Measurements from ENCODE around the gene HCFC1.

Gene HCFC1

GRCh38 chrX:153974726-153975286 lies 3.2 kb upstream of the HCFC1 start:
- DNase-seq (ENCODE audit: low read depth in 2 of 3, low spot score in 2 of 3), result no peak

- DNase-seq (ENCODE audit: low read depth in 2 of 3, low spot score in 2 of 3), result no peak
Measured at GRCh38 chrX:153974003-153974725, 2.5 kb upstream of the HCFC1 start.

GRCh38 chrX:153973127-153974002 lies 1.7 kb upstream of the HCFC1 start:
- no peak for DNase-seq (ENCODE audit: low read depth in 2 of 3, low spot score in 2 of 3)

- DNase-seq (ENCODE audit: low read depth in 2 of 3, low spot score in 2 of 3), result peak; percentile 74 to 90 (median 75)
Measured at GRCh38 chrX:153972368-153973126, 929 bp upstream of the HCFC1 start, which contains the start of gene TMEM187. TMEM187 (plus strand) TSS chrX:153972754; CDS start chrX:153982063, 9,309 bp downstream.

GRCh38 chrX:153971124-153971449 lies 531 bp downstream of the HCFC1 start:
- DNase-seq (ENCODE audit: low read depth in 2 of 3, low spot score in 2 of 3), result peak; percentile 55 to 83 (median 76)

DNA sequence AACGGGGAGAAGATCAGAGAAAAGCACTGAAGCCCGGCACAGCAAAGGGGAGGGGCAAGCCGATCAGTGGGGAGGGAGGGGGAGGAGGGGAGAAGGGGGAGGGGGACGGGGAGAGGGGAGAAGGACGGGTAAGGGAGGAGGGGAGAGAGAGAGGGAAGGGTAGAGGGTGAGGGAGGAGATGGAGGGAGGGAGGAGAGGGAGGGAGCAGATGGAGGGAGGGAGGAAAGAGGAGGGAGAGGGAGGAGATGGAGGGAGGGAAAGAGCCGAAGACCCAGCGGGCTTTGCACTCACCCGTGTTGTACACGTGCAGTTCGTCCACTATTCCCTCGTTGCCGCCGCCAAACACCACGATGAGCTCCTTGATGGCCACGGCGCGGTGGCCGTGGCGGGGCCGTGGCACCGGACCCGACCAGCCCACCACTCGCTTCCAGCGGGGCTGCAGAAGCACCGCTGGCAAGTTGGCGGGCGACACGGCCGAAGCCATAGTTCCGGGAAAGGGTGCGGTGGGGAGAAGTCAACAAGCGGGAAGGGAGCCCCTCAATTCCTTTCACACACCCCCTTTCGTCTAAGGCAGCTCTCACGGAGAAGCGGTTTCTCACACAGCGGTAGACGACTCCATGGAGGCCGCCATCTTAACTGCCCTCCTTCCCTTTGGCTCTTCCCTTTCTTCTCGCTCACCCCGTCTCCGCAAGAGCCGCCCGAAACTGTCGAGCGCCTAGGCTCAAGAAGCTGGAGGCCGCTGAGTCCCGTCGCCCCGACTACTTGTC lies 1.1 kb downstream of the HCFC1 start:
- no peak for DNase-seq (ENCODE audit: low read depth in 2 of 3, low spot score in 2 of 3)

GRCh38 chrX:153969904-153970356 lies 1.7 kb downstream of the HCFC1 start:
- DNase-seq (ENCODE audit: low read depth in 2 of 3, low spot score in 2 of 3), result no peak

GRCh38 chrX:153969125-153969903 lies 2.3 kb downstream of the HCFC1 start:
- no peak for DNase-seq (ENCODE audit: low read depth in 2 of 3, low spot score in 2 of 3)

GRCh38 chrX:153968754-153969124 lies 2.9 kb downstream of the HCFC1 start:
- DNase-seq (ENCODE audit: low read depth in 2 of 3, low spot score in 2 of 3), result no peak

GRCh38 chrX:153968255-153968654 lies 3.4 kb downstream of the HCFC1 start:
- no peak for DNase-seq (ENCODE audit: low read depth in 2 of 3, low spot score in 2 of 3)

DNA sequence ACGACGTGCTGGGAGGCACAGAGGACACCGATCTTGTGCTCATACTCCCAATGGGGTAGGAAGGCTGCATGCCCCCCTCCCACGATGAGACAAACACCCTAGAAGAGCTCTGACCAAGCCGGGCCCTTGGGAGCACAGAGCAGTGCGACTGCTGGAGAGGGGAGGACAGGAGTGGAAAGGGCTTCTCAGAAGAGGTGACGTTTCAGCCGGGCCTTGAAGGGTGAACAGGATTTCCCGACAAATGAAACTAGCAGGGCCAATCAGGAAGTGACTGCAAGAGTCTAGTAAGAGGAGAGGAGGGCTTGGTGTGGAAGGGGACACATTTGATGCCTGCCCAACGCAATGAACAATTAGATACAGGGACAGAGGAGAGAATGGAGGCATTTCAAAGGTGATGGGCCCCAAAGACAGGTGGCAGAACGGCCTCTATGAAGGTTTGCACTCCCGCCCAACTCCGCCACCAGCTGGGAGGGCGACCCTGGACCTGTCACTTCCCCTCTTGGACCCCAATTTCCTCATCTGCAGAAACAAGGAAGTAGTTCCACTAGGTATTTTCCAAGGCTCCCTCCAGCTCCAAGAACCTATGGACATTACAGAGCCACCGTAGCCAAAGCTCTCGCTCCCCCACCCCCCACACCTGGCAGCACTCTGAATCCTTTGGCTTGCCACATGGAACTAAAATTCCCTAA lies 3.9 kb downstream of the HCFC1 start:
- DNase-seq (ENCODE audit: low read depth in 2 of 3, low spot score in 2 of 3), result no peak

GRCh38 chrX:153966841-153967535 lies 4.6 kb downstream of the HCFC1 start:
- DNase-seq (ENCODE audit: low read depth in 2 of 3, low spot score in 2 of 3), result no peak

DNA sequence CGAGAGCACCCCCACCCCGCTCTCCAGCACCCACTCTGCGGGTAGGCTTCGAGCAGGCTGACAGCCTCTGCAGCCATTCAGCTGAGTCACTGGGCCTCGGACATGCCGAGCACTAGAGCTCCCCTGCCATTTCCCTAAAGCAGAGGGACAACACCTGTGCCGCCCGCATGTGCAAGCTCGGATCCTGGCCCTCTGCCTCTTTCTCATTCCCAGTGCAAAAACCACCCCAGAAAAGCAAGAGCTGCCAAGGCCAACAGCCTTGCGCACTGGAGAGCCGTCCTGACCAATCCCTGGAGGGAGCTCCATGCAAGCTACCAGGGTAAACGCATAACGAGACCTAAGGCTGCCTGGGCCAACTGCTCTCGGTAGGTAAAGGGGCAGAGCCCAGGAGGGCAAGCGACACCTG lies 5.3 kb downstream of the HCFC1 start:
- no peak for DNase-seq (ENCODE audit: low read depth in 2 of 3, low spot score in 2 of 3)

GRCh38 chrX:153965406-153965805 lies 6.2 kb downstream of the HCFC1 start:
- no peak for DNase-seq (ENCODE audit: low read depth in 2 of 3, low spot score in 2 of 3)

GRCh38 chrX:153964105-153964504 lies 7.5 kb downstream of the HCFC1 start:
- DNase-seq (ENCODE audit: low read depth in 2 of 3, low spot score in 2 of 3), result no peak

DNA sequence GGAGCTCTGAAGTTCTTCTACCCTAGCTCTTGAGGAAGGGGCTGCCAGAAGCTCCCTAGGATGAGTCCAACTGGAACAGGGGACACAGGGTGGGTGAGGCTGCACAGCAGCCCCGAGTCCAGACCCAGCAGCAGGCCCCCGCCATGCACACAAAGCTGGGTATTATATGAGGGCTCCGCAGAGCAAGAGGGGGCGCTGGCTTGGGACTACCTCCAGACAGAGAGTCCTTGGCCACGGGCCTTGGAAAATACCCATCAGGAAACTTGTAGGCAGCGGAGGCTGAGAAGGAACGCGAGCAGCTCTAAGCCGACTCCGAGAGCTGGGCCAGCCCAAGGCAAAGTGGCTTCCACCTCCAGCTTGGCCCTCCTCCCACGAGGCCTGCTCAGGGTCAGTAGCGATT lies 8.1 kb downstream of the HCFC1 start:
- DNase-seq (ENCODE audit: low read depth in 2 of 3, low spot score in 2 of 3), result no peak

- no peak for DNase-seq (ENCODE audit: low read depth in 2 of 3, low spot score in 2 of 3)
Measured at GRCh38 chrX:153961292-153961691, 10.3 kb downstream of the HCFC1 start.

DNA sequence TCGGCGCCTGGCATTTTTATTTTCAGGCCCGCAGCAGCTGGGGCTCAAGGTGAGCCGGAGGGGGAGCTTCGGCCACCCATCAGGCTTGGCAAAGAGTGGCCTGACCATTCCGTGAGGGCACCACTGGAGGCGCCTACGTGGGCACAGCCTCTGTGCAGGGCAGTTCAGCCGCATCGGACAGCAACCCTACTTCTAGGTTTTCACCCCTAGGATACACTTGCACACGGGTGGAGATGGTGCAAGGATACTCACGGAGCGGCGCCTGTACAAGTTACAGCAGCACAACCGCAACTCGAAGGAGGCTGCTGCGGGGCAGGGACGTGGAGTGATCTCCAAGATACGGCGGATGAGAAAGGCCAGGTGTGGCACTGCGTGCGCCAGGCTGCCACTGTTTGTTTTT lies 10.8 kb downstream of the HCFC1 start:
- no peak for DNase-seq (ENCODE audit: low read depth in 2 of 3, low spot score in 2 of 3)

DNA sequence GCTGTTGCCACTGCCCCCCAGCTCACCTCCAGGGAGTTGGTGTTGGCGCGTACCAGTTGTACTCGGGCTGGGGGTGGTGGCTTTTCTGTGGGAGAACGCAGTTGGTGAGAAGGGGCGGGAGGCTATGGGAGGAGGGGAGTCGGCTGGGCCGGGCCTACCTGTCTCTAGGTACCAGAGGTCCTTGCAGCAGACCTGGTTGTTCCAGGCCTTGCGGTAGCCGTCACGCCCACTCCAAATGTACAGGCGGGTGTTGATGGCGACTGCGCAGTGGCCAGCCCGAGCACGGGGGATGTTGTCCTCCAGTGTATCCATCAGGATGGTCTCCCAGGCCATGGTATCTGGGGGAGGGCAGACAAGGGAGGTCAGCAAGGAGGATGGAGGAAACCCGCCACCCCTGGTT lies 11.5 kb downstream of the HCFC1 start:
- no peak for DNase-seq (ENCODE audit: low read depth in 2 of 3, low spot score in 2 of 3)
